Astrocyte (in vitro differentiated cells and primary cell): Measurements from ENCODE around the gene RRP12. TPM values are rescaled to one million over a fixed set of nuclear protein-coding genes. Genes with fewer than 3 reads are reported as not detected.
A peak's percentile ranks its signal among the peaks of the same experiment; 100 is the strongest.

Experiments used
- DNase-seq: peaks from one replicate; pipeline ENCODE4 v3.0.0-alpha.2; 2010; ENCODE audit warnings: low read depth
- FAIRE-seq: peaks from 2 replicates; lab custom pipeline; 2011; peaks lifted over from hg19 to GRCh38; lab: Jason Lieb, UNC
- H2AFZ ChIP-seq: 2 replicates; pipeline ENCODE4 v1.6.0; 2012; ENCODE audit warnings: low read depth, low read length, inconsistent platforms
- H3K27ac ChIP-seq: 2 replicates; pipeline ENCODE4 v1.5.1; 2011; ENCODE audit warnings: low read depth, low read length, inconsistent platforms
- H3K27me3 ChIP-seq: 2 replicates; pipeline ENCODE4 v1.6.0; 2011; ENCODE audit warnings: low read length, inconsistent platforms; ENCODE audit not compliant: insufficient read depth
- H3K36me3 ChIP-seq: 2 replicates; pipeline ENCODE4 v1.5.1; 2011; ENCODE audit warnings: low read length, inconsistent platforms; ENCODE audit not compliant: insufficient read depth
- H3K4me1 ChIP-seq: 2 replicates; pipeline ENCODE4 v1.5.1; 2011; ENCODE audit warnings: low read length, inconsistent platforms; ENCODE audit not compliant: insufficient read depth
- H3K4me2 ChIP-seq: 2 replicates; pipeline ENCODE4 v1.6.0; 2012; ENCODE audit warnings: low read length, inconsistent platforms
- H3K4me3 ChIP-seq: 2 replicates; pipeline ENCODE4 v1.5.1; 2011; ENCODE audit warnings: low read depth, mild to moderate bottlenecking, low read length, inconsistent platforms; ENCODE audit not compliant: insufficient read depth
- H3K79me2 ChIP-seq: 2 replicates; pipeline ENCODE4 v1.6.0; 2012; ENCODE audit warnings: mild to moderate bottlenecking, low read length, inconsistent platforms; ENCODE audit not compliant: insufficient read depth
- H3K9ac ChIP-seq: 2 replicates; pipeline ENCODE4 v1.6.0; 2012; ENCODE audit warnings: mild to moderate bottlenecking, low read length, inconsistent platforms
- H3K9me3 ChIP-seq: 2 replicates; pipeline ENCODE4 v1.5.1; 2012; ENCODE audit warnings: low read depth, mild to moderate bottlenecking, low read length, inconsistent platforms; ENCODE audit not compliant: insufficient read depth
- H4K20me1 ChIP-seq: 2 replicates; pipeline ENCODE4 v1.6.0; 2012; ENCODE audit warnings: low read length, inconsistent platforms; ENCODE audit not compliant: insufficient read depth
- H3K27ac Mint-ChIP-seq: one replicate; pipeline ENCODE4 v1.8.0; 2021; ENCODE audit warnings: mild to moderate bottlenecking, mixed read lengths; ENCODE audit not compliant: unreplicated experiment
- H3K27me3 Mint-ChIP-seq: one replicate; pipeline ENCODE4 v1.8.0; 2021; ENCODE audit warnings: low read depth, mixed read lengths; ENCODE audit not compliant: unreplicated experiment
- H3K36me3 Mint-ChIP-seq: one replicate; pipeline ENCODE4 v1.8.0; 2021; ENCODE audit warnings: low read depth, mixed read lengths; ENCODE audit not compliant: unreplicated experiment
- H3K4me1 Mint-ChIP-seq: one replicate; pipeline ENCODE4 v1.8.0; 2021; ENCODE audit warnings: low read depth, mixed read lengths; ENCODE audit not compliant: unreplicated experiment
- H3K4me3 Mint-ChIP-seq: one replicate; pipeline ENCODE4 v1.8.0; 2021; ENCODE audit warnings: mild to moderate bottlenecking, moderate library complexity, mixed read lengths; ENCODE audit not compliant: unreplicated experiment
- H3K9me3 Mint-ChIP-seq: one replicate; pipeline ENCODE4 v1.8.0; 2021; ENCODE audit warnings: mild to moderate bottlenecking, mixed read lengths; ENCODE audit not compliant: unreplicated experiment
- CTCF ChIP-seq: IDR thresholded peaks from 2 replicates; pipeline ENCODE4 v1.5.1; 2011; ENCODE audit warnings: low read depth, mild to moderate bottlenecking, inconsistent platforms, low read length, moderate library complexity; ENCODE audit not compliant: insufficient read depth
- EZH2 ChIP-seq: IDR thresholded peaks from 2 replicates; pipeline ENCODE4 v1.6.1; 2012; ENCODE audit warnings: mild to moderate bottlenecking, low read length, inconsistent platforms; ENCODE audit not compliant: insufficient read depth
- total RNA-seq: library from RNA; stranded (reverse); gene quantifications from 2 replicates; pipeline ENCODE4 v1.2.1, GENCODE V29; 2021

The RRP12 gene
- total RNA-seq, 1 donor from 2014 or later = 52.1 TPM

GRCh38 chr10:97319671-97320479 lies 81.3 kb downstream of the RRP12 start:
- no peaks in the 10 kb centered on the region for H3K36me3 Mint-ChIP-seq
- TF ChIP-seq EZH2 (peak; percentile 78), CTCF (no peak)
- H3K27ac Mint-ChIP-seq = no peak overlapping the region
- Histone ChIP-seq H3K4me2 (peak overlapping the region; percentile 99), H3K27ac (no peak overlapping the region), H3K4me1 (peaks cover 8% of the 10 kb centered on the region), H3K4me3 (peak overlapping the region; percentile 80), H4K20me1 (no peaks in the 10 kb centered on the region), H3K9me3 (no peaks in the 10 kb centered on the region), H2AFZ (peak overlapping the region; percentile 77), H3K9ac (peak overlapping the region; percentile 100), H3K27me3 (peaks cover 29% of the 10 kb centered on the region), H3K36me3 (no peaks in the 10 kb centered on the region), H3K79me2 (no peaks in the 10 kb centered on the region)
- DNase-seq = no peak
- peaks cover 14% of the 10 kb centered on the region for H3K27me3 Mint-ChIP-seq
- no peak for FAIRE-seq
- peaks cover 8% of the 10 kb centered on the region for H3K4me1 Mint-ChIP-seq
- H3K9me3 Mint-ChIP-seq = no peaks in the 10 kb centered on the region
- H3K4me3 Mint-ChIP-seq = peak overlapping the region; percentile 77

- Histone ChIP-seq H4K20me1 (no peaks in the 10 kb centered on the region), H3K4me3 (peak within 1 kb of the TSS; percentile 80), H3K4me2 (peak within 1 kb of the TSS; percentile 99), H3K9ac (peak within 1 kb of the TSS; percentile 100), H3K27me3 (peaks cover 29% of the 10 kb centered on the region), H3K9me3 (no peaks in the 10 kb centered on the region), H3K79me2 (no peaks in the 10 kb centered on the region), H3K27ac (peak within 1 kb of the TSS; percentile 99), H2AFZ (peak within 1 kb of the TSS; percentile 100), H3K36me3 (no peaks in the 10 kb centered on the region), H3K4me1 (peaks cover 8% of the 10 kb centered on the region)
- Mint-ChIP-seq H3K27me3 (peaks cover 14% of the 10 kb centered on the region), H3K4me3 (peak within 1 kb of the TSS; percentile 90), H3K36me3 (no peaks in the 10 kb centered on the region), H3K27ac (peak within 1 kb of the TSS; percentile 100), H3K9me3 (no peaks in the 10 kb centered on the region), H3K4me1 (peaks cover 8% of the 10 kb centered on the region)
- FAIRE-seq (no peak), DNase-seq (peak; percentile 91)
- TF ChIP-seq CTCF = no peak
These were observed 82.1 kb downstream of the RRP12 start, which contains the start of gene FRAT1 for GRCh38 chr10:97318772-97319651. TSS of gene FRAT1 (plus strand) at chr10:97319271. CDS start at chr10:97319454, 183 bp downstream.
